ENCODE results near the gene CEND1.

- TF ChIP-seq GATA2 (IDR thresholded peaks at IDR 0.05; ENCODE audit: low read depth, low read length), result no peak
- no peak for TF ChIP-seq GATA3 (IDR thresholded peaks at IDR 0.05; ENCODE audit: low read depth, low read length)
Observed at GRCh38 chr11:803770-804598, 14.1 kb upstream of the CEND1 start.

Data from SH-SY5Y (cell line).